CD4-positive, alpha-beta T cell (primary cell): ENCODE data around the gene METTL15. TPM values are rescaled to one million over a fixed set of nuclear protein-coding genes. Genes with fewer than 3 reads are reported as not detected.

Experiments
- ATAC-seq: fragments of 200-7000 bp; cut with Tn5 transposase; one replicate; pipeline ENCODE4 v1.10.0; 2022; ENCODE audit warnings: mild to moderate bottlenecking; ENCODE audit not compliant: poor library complexity
- CTCF ChIA-PET: fragments of 350-600 bp; sonication (Branson Sonifier 250); formaldehyde crosslinking; loops from one replicate; lab custom pipeline; 2021; ENCODE audit warnings: antibody characterized with exemption, inconsistent platforms; lab: Charles Lee
- POLR2A ChIA-PET: fragments of 350-600 bp; sonication (Branson Sonifier 250); formaldehyde crosslinking; loops from one replicate; lab custom pipeline; 2021; ENCODE audit warnings: antibody characterized with exemption, inconsistent platforms; lab: Charles Lee
- DNase-seq, 14 experiments: peaks; one replicate each; pipeline ENCODE4 v3.0.0-alpha.2; 2013 to 2020; ENCODE audit warnings: mixed read lengths in 2 of 14
- H3K27ac ChIP-seq, 2 donors: one replicate each; pipeline versions ENCODE4 v1.5.1 to v1.7.0; 2013; ENCODE audit warnings: low read length in 2 of 2, low read depth in 1 of 2, mild to moderate bottlenecking in 1 of 2
- H3K27me3 ChIP-seq, 2 experiments: 1 replicate in 1 of 2; 2 replicates in 1 of 2; pipeline versions ENCODE4 v1.6.1 to v1.7.0; 2013; ENCODE audit warnings: low read length in 2 of 2, control low read depth in 1 of 2, mild to moderate bottlenecking in 1 of 2, moderate library complexity in 1 of 2; ENCODE audit not compliant: insufficient read depth in 2 of 2, control insufficient read depth in 1 of 2
- H3K36me3 ChIP-seq: one replicate; pipeline ENCODE4 v1.6.1; 2013; ENCODE audit warnings: low read length, control low read depth; ENCODE audit not compliant: insufficient read depth
- H3K4me1 ChIP-seq: one replicate; pipeline ENCODE4 v1.6.1; 2013; ENCODE audit warnings: low read length, control low read depth; ENCODE audit not compliant: insufficient read depth
- H3K4me3 ChIP-seq: one replicate; pipeline ENCODE4 v1.5.1; 2013; ENCODE audit warnings: mild to moderate bottlenecking, low read length, moderate library complexity
- H3K9me3 ChIP-seq, 2 experiments: 1 replicate in 1 of 2; 2 replicates in 1 of 2; pipeline versions ENCODE4 v1.6.1 to v1.7.0; 2013; ENCODE audit warnings: low read length in 2 of 2, mild to moderate bottlenecking in 2 of 2, control low read depth in 1 of 2, moderate library complexity in 1 of 2; ENCODE audit not compliant: control insufficient read depth in 1 of 2, insufficient read depth in 1 of 2
- H3K27ac Mint-ChIP-seq: one replicate; pipeline ENCODE4 v1.8.0; 2020; ENCODE audit warnings: mixed read lengths
- H3K27me3 Mint-ChIP-seq: one replicate; pipeline ENCODE4 v1.8.0; 2021; ENCODE audit warnings: mixed read lengths
- H3K36me3 Mint-ChIP-seq: one replicate; pipeline ENCODE4 v1.8.0; 2021; ENCODE audit warnings: low read depth, mixed read lengths
- H3K4me1 Mint-ChIP-seq: one replicate; pipeline ENCODE4 v1.8.0; 2021; ENCODE audit warnings: low read depth, mixed read lengths
- H3K4me3 Mint-ChIP-seq: one replicate; pipeline ENCODE4 v1.8.0; 2020; ENCODE audit warnings: mild to moderate bottlenecking, mixed read lengths
- H3K9me3 Mint-ChIP-seq: one replicate; pipeline ENCODE4 v1.8.0; 2020; ENCODE audit warnings: mixed read lengths
- CTCF ChIP-seq: fragments of 200-600 bp; IDR thresholded peaks from one replicate; pipeline ENCODE4 v1.8.0; 2022; ENCODE audit warnings: antibody characterized with exemption, mild to moderate bottlenecking
- intact Hi-C, 2 experiments: fragments of 100-400 bp; cut with DNase I in 1 of 2; cut with micrococcal nuclease in 1 of 2; formaldehyde crosslinking; loops; one replicate each; pipeline versions ENCODE4 v1.15.1 to v1.9.0; 2023 to 2025; cut with DNase I, micrococcal nuclease
- total RNA-seq, 174 experiments: library from RNA in 2 of 174; stranded (reverse) in 2 of 174; gene quantifications; one replicate each; pipeline ENCODE4 v1.2.3 and lab custom pipeline; 2021 to 2026

METTL15 gene
- total RNA-seq, 2 experiments from 2014 or later: 3.5 to 4.4 TPM

GRCh38 chr11:28339488-28339887, 231.3 kb downstream of the METTL15 start:
- POLR2A ChIA-PET: no interaction called here
- no peak overlapping the region for H3K27ac Mint-ChIP-seq
- Histone ChIP-seq H3K27ac (no peak overlapping the region), H3K4me1 (no peaks in the 10 kb centered on the region), H3K36me3 (no peaks in the 10 kb centered on the region), H3K4me3 (no peak overlapping the region), H3K27me3 (no peaks in the 10 kb centered on the region), H3K9me3 (peaks cover 0 to 4% of the 10 kb centered on the region in 2 experiments)
- H3K9me3 Mint-ChIP-seq: peaks cover 10% of the 10 kb centered on the region
- DNase-seq: no peak
- H3K4me3 Mint-ChIP-seq: no peak overlapping the region
- no peaks in the 10 kb centered on the region for H3K36me3 Mint-ChIP-seq
- intact Hi-C loops: no loop called here
- no peak for ATAC-seq
- TF ChIP-seq CTCF: no peak
- no peaks in the 10 kb centered on the region for H3K4me1 Mint-ChIP-seq
- CTCF ChIA-PET: no interaction called here
- H3K27me3 Mint-ChIP-seq: no peaks in the 10 kb centered on the region

GRCh38 chr11:28342716-28343115, 234.5 kb downstream of the METTL15 start:
- no peak overlapping the region for H3K4me3 Mint-ChIP-seq
- Histone ChIP-seq H3K9me3 (peaks cover 0 to 4% of the 10 kb centered on the region in 2 experiments), H3K27ac (no peak overlapping the region), H3K4me3 (no peak overlapping the region), H3K36me3 (no peaks in the 10 kb centered on the region), H3K4me1 (no peaks in the 10 kb centered on the region), H3K27me3 (no peaks in the 10 kb centered on the region)
- POLR2A ChIA-PET: no interaction called here
- no peak overlapping the region for H3K27ac Mint-ChIP-seq
- ATAC-seq (no peak), DNase-seq (no peak)
- intact Hi-C loops: no loop called here
- CTCF ChIA-PET: no interaction called here
- no peaks in the 10 kb centered on the region for H3K27me3 Mint-ChIP-seq
- no peaks in the 10 kb centered on the region for H3K4me1 Mint-ChIP-seq
- peaks cover 9% of the 10 kb centered on the region for H3K9me3 Mint-ChIP-seq
- no peaks in the 10 kb centered on the region for H3K36me3 Mint-ChIP-seq
- no peak for TF ChIP-seq CTCF

GRCh38 chr11:28343304-28344233, 235.4 kb downstream of the METTL15 start:
- no peak overlapping the region for H3K4me3 Mint-ChIP-seq
- ATAC-seq (no peak), DNase-seq (no peak)
- no peaks in the 10 kb centered on the region for H3K4me1 Mint-ChIP-seq
- Histone ChIP-seq H3K27ac (no peak overlapping the region), H3K4me3 (no peak overlapping the region), H3K36me3 (no peaks in the 10 kb centered on the region), H3K4me1 (no peaks in the 10 kb centered on the region), H3K27me3 (no peaks in the 10 kb centered on the region), H3K9me3 (peaks cover 0 to 4% of the 10 kb centered on the region in 2 experiments)
- no peak overlapping the region for H3K27ac Mint-ChIP-seq
- POLR2A ChIA-PET: no interaction called here
- CTCF ChIA-PET: no interaction called here
- H3K36me3 Mint-ChIP-seq: no peaks in the 10 kb centered on the region
- intact Hi-C loops: no loop called here
- H3K27me3 Mint-ChIP-seq: no peaks in the 10 kb centered on the region
- peaks cover 9% of the 10 kb centered on the region for H3K9me3 Mint-ChIP-seq
- TF ChIP-seq CTCF: no peak
